ENCODE results near the gene PHKG2.
A peak's percentile ranks its signal among the peaks of the same experiment; 100 is the strongest.

PHKG2 gene

DNA sequence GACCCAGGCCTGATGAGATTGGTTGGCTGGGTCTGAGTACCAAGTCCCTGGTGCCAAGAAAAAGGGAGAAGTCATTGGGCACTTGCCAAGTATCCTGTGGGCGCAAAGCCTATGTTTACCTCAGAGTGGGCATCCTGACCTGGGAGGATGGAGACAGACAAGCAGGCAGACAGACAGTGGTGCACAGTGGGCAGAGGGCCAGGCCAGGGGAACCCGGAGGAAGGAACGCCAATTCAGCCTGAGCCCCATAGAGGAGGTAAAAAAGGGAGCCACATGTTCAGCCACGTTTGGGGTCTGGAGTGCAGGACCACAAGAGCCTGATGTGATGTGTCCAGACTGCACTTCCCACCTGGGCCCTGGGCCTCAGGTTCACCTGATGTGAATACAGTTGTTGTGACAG lies 5.4 kb downstream of the PHKG2 start:
- Histone ChIP-seq H3K36me3 (peaks cover 71% of the 10 kb centered on the region), H3K4me3 (ENCODE audit: low read depth in 1 of 2, low read length in 1 of 2) (no peak overlapping the region), H3K27me3 (no peaks in the 10 kb centered on the region), H3K27ac (no peak overlapping the region), H3K9me3 (no peaks in the 10 kb centered on the region), H3K4me1 (ENCODE audit: control insufficient read depth in 1 of 2, insufficient read depth in 1 of 2, low read depth in 1 of 2, low read length in 1 of 2) (peaks cover 14 to 17% of the 10 kb centered on the region in 2 experiments)
- TF ChIP-seq, protein P1, sequence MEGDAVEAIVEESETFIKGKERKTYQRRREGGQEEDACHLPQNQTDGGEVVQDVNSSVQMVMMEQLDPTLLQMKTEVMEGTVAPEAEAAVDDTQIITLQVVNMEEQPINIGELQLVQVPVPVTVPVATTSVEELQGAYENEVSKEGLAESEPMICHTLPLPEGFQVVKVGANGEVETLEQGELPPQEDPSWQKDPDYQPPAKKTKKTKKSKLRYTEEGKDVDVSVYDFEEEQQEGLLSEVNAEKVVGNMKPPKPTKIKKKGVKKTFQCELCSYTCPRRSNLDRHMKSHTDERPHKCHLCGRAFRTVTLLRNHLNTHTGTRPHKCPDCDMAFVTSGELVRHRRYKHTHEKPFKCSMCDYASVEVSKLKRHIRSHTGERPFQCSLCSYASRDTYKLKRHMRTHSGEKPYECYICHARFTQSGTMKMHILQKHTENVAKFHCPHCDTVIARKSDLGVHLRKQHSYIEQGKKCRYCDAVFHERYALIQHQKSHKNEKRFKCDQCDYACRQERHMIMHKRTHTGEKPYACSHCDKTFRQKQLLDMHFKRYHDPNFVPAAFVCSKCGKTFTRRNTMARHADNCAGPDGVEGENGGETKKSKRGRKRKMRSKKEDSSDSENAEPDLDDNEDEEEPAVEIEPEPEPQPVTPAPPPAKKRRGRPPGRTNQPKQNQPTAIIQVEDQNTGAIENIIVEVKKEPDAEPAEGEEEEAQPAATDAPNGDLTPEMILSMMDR (IDR thresholded peaks at IDR 0.05): no peak

DNA sequence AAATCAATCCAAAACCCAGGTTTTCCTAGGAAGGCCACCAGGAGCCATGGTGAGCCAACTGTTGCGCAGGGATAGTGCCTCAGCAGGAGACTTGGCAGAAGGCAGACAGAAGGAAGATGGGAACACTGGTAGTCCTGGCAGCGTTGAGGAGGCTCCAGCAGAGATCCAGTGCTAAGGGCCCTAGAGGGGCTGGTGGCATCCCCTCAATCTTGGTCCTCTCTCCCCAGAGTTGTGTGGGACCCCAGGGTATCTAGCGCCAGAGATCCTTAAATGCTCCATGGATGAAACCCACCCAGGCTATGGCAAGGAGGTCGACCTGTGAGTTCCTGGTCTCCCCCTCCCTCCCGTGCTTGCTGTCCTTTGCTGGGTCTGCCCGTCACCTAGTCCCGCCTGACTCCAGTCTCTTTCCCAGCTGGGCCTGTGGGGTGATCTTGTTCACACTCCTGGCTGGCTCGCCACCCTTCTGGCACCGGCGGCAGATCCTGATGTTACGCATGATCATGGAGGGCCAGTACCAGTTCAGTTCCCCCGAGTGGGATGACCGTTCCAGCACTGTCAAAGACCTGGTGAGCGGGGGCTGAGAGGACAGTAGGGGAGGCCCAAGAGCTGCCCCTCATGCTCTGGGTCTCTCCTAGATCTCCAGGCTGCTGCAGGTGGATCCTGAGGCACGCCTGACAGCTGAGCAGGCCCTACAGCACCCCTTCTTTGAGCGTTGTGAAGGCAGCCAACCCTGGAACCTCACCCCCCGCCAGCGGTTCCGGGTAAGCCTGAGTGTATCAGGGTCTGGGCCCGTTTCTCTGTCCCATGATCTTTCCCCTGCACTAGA lies 7.9 kb downstream of the PHKG2 start:
- TF ChIP-seq, protein P1 (IDR thresholded peaks at IDR 0.05): no peak
- peaks cover 64% of the 10 kb centered on the region for H3K36me3 ChIP-seq

DNA sequence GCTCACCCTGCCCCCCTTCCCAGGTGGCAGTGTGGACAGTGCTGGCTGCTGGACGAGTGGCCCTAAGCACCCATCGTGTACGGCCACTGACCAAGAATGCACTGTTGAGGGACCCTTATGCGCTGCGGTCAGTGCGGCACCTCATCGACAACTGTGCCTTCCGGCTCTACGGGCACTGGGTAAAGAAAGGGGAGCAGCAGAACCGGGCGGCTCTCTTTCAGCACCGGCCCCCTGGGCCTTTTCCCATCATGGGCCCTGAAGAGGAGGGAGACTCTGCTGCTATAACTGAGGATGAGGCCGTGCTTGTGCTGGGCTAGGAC lies 8.5 kb downstream of the PHKG2 start:
- no peaks in the 10 kb centered on the region for H3K9me3 ChIP-seq
- no peak overlapping the region for H3K4me3 ChIP-seq (ENCODE audit: low read depth in 1 of 2, low read length in 1 of 2)
- peaks cover 38 to 40% of the 10 kb centered on the region in 2 experiments for H3K4me1 ChIP-seq (ENCODE audit: control insufficient read depth in 1 of 2, insufficient read depth in 1 of 2, low read depth in 1 of 2, low read length in 1 of 2)
- TF ChIP-seq, protein P1 (IDR thresholded peaks at IDR 0.05): no peak
- peaks cover 59% of the 10 kb centered on the region for H3K36me3 ChIP-seq
- no peaks in the 10 kb centered on the region for H3K27me3 ChIP-seq
- no peak overlapping the region for H3K27ac ChIP-seq

More for the DNA sequence above, 7.9 kb downstream of the PHKG2 start:
- no peak overlapping the region for H3K4me3 ChIP-seq (ENCODE audit: low read depth in 1 of 2, low read length in 1 of 2)
- H3K9me3 ChIP-seq: no peaks in the 10 kb centered on the region
- H3K27me3 ChIP-seq: no peaks in the 10 kb centered on the region
- H3K27ac ChIP-seq: no peak overlapping the region
- H3K4me1 ChIP-seq (ENCODE audit: control insufficient read depth in 1 of 2, insufficient read depth in 1 of 2, low read depth in 1 of 2, low read length in 1 of 2): peaks cover 33 to 34% of the 10 kb centered on the region in 2 experiments

DNA sequence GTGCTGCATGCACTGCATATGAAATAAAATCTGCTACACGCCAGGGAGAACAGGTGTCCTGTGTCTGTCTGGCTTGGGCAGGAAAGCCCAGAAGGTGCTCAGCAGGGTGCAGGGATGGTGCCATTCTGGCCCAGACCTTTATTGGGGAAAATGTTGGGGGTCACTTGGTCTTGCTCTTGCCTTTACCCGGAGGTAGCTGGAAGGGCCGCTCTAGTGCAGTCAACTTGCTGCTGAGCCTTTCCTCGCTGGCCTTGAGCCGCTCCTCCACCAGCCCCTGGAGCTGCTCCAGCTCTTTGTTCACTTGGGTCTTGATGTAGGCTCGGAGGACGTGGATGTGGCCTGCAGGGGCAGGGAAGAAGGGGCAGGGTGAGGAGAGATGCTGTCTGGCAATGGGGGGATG lies 9.1 kb downstream of the PHKG2 start:
- Histone ChIP-seq H3K4me3 (ENCODE audit: low read depth in 1 of 2, low read length in 1 of 2) (no peak overlapping the region), H3K27ac (peak overlapping the region; percentile 99), H3K9me3 (no peaks in the 10 kb centered on the region), H3K36me3 (peaks cover 53% of the 10 kb centered on the region), H3K27me3 (no peaks in the 10 kb centered on the region), H3K4me1 (ENCODE audit: control insufficient read depth in 1 of 2, insufficient read depth in 1 of 2, low read depth in 1 of 2, low read length in 1 of 2) (peaks cover 40 to 42% of the 10 kb centered on the region in 2 experiments)
- TF ChIP-seq, protein P1 (IDR thresholded peaks at IDR 0.05): no peak

DNA sequence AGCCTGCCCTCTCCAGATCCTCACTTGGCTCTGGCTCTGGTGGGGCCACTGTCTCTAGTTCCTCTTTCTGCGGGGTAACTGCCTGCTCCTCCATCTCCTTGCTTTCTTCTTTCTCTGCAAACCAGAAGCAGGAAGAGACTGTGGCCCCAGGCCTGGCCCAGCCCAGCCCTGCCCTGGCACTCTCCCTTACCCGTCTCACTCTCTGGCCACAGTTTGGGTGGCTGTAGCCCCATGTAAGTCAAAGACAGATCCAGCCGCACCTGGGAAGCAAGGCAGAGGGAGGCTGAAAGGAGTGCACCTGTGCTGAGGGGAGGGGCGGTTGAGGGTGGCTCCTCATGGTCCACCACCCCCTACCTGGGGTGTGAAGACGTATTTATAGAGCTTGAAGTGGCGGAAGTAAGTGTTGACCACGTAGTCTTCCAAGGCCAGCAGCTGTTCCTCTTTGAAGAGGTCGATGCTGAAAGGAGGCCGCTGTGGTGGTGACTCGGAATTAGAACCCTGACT lies 10.8 kb downstream of the PHKG2 start:
- peaks cover 48% of the 10 kb centered on the region for H3K36me3 ChIP-seq
- H3K9me3 ChIP-seq: no peaks in the 10 kb centered on the region
- H3K4me3 ChIP-seq (ENCODE audit: low read depth in 1 of 2, low read length in 1 of 2): peak overlapping the region; percentile 51 to 95
- H3K27me3 ChIP-seq: no peaks in the 10 kb centered on the region
- TF ChIP-seq, protein P1 (IDR thresholded peaks at IDR 0.05): no peak
- peaks cover 55 to 59% of the 10 kb centered on the region in 2 experiments for H3K4me1 ChIP-seq (ENCODE audit: control insufficient read depth in 1 of 2, insufficient read depth in 1 of 2, low read depth in 1 of 2, low read length in 1 of 2)
- H3K27ac ChIP-seq: peak overlapping the region; percentile 99
